Activated CD8-positive, alpha-beta memory T cell treated with anti-CD3 and anti-CD28 coated beads for 48 hours (primary cell): ENCODE data around the gene FAM153A.
"Not testable (repeated sequence)": the region's sequence is repeated elsewhere in the genome, so short reads cannot be mapped to it uniquely, and the experiment has no call there.

Experiments used
- DNase-seq, 3 experiments: peaks; one replicate each; pipeline ENCODE4 v3.0.0-alpha.2; 2020; ENCODE audit warnings: low read depth in 2 of 3, low spot score in 2 of 3

Gene FAM153A

GRCh38 chr5:177782792-177783633, at the start of gene FAM153A:
Gene FAM153A, minus strand, starts transcription at chr5:177782899.
- not testable (repeated sequence) for DNase-seq

DNA sequence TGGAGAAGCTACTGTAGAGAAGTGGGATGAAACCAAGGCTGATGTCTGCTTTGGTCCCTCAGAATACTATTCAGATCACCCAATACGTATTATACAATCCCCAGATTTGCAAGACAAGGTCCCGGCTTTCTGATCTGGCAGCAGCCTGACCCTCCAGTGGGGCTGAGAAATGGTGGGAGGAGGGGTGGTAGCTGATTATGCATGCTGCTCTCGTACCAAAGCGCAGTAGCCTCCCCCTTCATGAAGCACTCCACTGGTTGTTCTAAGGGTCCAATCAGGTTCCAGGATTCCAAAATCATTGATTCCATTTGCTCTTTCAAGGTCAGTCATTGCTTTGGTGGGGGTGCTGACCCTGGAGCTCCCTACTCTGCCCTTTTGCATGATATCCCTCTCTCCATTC, 49.6 kb upstream of the FAM153A start:
- not testable (repeated sequence) for DNase-seq

DNA sequence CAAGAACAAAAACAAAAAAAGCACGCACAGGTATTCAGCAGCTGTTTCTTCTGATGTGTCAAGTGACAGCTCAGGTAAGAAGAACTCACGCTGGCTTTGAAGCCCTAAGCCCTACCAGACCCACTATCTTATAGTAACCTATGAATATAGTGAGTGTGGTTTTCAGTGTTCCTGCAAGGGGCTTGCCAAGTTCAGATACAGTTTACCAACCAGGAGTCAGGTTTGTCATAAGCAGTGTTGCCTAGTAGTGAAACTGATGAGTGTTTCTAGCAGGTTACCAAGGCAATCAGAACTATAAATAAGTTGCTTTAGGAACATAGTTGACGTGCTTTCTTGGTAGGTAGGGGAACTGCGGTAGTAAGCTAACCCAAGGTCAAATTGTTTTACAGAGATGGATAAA, 43.4 kb upstream of the FAM153A start:
- DNase-seq = not testable (repeated sequence)

- not testable (repeated sequence) for DNase-seq
Observed at GRCh38 chr5:177824776-177825175, 42.1 kb upstream of the FAM153A start.

DNA sequence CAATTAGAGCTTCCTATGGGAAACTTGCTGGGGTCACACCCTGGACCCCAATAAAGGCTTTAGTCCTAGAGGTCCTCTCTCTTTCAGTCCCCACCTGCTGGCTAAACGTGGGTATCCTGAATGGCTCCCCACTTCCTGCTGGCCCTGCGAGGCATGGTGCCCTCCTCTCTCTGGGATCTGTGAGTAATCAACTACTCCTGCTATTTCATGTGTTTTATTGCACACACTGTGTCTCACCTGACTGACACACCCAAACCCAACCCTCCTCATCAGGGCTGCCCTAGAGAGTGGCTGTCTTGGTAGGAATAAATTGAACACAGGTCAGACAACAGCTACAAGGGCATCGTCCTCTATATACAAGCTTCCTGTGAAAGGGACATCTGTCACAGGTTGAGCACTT, 39.8 kb upstream of the FAM153A start:
- DNase-seq = not testable (repeated sequence)

GRCh38 chr5:177819664-177820063, 37.0 kb upstream of the FAM153A start:
- DNase-seq = not testable (repeated sequence)

DNA sequence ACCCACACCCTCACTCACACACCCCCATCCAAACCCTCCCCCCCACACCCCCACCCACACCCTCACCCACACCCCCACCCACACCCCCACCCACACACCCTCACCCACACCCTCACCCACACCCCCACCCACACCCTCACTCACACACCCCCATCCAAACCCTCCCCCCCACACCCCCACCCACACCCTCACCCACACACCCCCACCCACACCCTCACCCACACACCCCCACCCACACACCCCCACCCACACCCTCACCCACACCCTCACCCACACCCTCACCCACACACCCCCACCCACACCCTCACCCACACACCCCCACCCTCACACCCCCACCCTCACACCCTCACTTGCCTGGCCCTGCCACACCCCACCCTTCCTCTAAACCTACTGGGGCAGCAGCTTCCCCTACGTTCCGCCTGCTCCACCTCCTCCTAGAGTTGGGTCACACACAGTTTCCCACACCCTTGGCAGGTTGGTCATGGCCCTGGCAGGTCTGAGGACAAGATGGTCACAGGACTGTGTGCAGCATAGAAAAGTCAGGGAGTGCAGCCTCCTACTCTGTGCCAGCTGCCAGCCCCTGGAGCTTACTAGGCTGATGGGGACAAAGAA, 30.2 kb upstream of the FAM153A start:
- DNase-seq = not testable (repeated sequence)

DNA sequence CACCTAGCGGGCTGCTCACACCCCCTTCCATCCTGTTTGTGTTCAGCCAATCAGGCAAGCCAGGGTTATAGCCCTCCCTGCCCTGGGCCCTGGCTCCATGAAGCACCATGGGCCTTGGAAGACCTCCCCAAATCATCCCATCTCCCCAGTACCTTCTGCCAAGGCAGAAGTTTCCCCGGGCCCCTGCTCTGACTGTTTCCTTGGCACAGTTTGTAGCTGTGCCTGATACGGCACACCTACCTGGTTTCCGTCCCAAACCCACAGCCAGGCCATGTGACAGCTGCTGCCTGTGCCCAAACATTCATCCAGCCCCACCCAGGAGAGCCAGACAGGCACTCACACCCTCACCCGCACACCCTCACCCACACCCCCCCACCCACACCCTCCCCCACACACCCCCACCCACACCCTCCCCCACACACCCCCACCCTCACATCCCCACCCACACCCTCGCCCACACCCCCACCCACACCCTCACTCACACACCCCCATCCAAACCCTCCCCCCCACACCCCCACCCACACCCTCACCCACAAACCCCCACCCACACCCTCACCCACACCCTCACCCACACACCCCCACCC, 29.6 kb upstream of the FAM153A start:
- not testable (repeated sequence) for DNase-seq

DNA sequence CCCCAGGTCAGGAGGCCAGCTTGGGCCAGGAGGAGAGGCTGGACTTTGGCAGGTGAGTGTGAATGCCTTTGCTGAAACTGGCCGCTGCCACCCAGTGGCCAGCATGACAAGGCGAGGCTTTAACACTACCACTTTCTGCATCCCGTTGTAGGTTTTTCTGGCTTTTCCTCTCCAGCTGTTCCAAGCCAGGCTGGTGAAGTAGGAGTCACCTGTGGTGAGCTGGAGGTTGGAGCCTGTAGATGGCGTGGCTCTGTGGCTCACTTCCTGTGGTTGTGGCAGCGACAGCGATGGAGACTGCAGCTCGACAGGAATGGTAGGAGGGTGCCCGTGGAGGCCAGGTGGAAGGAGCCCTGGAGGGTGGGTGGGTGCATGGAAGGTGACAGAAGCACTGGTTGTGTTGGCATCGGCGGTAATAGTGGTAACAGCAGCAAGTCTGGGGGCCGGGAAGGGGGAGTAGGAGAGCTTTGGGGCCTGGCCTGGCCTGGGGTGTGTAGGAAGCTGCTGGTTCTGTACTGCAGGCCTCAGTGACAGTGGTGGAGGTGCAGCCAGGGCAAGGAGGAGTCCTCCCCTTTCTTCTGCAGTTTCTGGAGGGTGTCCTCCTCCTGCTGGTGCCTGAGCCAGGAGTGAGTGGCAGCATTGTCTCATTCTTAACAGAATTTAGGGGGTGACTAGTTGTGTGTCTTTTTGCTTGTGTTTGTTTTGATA, 26.7 kb upstream of the FAM153A start:
- DNase-seq = not testable (repeated sequence)

DNA sequence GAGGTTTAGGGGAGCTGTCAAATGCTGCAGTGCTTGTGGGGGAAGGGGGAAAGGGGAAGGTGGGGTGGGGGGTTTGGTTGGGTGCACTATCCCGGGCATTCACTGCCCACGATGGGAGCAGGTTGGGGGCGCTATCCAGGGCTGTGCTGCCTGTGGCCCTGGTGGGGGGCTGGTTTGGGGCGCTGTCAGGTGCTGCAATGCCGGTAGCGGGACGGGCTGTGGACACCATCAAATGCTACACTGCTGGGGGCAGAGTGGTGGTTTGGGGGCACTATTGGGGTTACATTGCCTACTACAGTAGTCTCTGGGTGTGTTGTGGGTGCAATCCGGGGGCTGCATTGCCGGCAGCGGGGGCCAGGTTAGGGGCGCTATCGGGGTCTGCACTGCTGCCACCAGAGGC, 25.7 kb upstream of the FAM153A start:
- not testable (repeated sequence) for DNase-seq

- not testable (repeated sequence) for DNase-seq
Observed at GRCh38 chr5:177807265-177807664, 24.6 kb upstream of the FAM153A start.

DNA sequence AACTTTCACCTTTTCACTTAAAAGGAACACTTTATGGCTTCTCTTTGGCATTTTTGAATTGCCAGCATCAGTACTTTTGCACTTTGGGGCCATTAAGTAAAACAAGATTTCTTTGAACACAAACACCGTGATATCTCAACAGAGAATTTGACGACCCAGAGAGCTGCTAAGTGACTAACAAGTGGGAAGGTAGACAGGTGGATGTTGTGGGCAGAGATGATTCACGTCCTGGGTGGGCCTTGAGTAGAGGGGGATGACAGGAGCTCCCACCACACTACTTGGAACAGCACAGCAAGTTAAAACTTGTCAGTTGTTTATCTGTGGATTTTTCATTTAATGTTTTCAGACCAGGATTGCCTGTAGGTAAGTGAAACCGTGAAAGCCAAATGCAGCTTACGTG, 18.7 kb upstream of the FAM153A start:
- DNase-seq = not testable (repeated sequence)

DNA sequence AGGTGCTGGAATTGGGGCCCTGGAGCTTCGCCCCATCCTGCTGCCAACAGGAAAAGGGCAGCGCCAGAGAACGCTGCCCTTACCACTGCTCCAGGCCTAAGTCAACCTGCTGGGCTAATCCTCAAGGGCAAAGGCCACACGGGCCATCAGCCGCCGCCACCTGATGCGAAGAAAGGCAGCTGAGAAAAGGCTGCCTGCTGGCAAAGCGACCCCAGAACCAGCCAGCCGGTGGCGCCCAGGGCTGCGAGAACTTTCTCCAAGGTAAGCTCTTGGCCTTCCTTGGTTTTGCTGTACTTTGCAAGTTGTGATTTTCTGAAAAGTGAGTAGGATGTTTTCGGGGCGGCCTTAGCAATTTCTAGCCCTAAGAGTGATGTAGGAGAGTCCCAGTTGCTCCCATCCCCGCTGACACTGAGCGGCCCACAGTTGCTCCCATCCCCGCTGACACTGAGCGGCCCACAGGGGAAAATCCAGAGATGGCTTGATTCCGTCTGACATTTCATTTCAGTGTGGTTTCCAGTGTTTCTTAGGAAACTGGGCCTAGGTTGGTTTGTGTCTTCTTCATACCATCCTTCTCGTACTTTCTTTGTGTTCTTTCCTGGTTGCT, 15.6 kb upstream of the FAM153A start:
- not testable (repeated sequence) for DNase-seq

DNA sequence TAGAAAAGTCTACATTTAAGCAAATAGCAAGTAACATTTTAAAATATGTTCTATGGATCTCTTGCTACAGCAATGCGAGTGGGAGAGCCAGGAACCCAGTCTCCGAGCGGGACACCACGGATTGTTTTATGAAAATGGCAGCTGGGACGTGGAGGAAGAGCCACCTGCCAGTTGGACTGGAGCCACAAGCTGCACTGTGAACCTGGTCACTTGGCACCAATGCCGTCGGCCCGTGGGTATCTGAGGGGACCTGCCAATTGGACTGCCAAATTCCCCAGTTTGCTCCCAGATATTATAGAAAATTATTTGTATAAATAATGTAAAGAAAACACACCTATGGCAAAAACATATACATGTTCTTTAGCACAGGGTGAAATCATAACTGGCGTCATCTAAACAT, 10.6 kb upstream of the FAM153A start:
- not testable (repeated sequence) for DNase-seq

GRCh38 chr5:177791649-177792048, 8.9 kb upstream of the FAM153A start:
- DNase-seq = not testable (repeated sequence)

GRCh38 chr5:177782169-177782568, 530 bp downstream of the FAM153A start:
- not testable (repeated sequence) for DNase-seq

- DNase-seq = not testable (repeated sequence)
Observed at GRCh38 chr5:177771206-177771605, 11.5 kb downstream of the FAM153A start.

DNA sequence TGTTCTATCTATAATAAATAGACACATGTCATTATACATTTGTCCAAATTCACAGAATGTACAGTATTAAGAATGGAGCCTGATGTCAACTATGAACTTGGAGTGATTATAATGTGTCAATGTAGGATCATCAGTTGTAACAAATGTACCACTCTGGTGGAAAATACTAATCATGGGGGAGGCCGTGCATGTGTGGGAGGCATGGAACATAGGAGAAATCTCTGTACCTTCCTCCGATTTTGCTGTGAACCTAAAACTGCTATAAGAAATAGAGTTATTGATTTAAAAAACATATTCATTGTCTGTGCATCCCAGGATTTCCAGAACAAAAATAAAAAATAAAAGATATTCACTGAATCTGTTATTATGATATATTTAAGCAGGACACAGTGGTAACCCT, 12.1 kb downstream of the FAM153A start:
- DNase-seq = not testable (repeated sequence)

DNA sequence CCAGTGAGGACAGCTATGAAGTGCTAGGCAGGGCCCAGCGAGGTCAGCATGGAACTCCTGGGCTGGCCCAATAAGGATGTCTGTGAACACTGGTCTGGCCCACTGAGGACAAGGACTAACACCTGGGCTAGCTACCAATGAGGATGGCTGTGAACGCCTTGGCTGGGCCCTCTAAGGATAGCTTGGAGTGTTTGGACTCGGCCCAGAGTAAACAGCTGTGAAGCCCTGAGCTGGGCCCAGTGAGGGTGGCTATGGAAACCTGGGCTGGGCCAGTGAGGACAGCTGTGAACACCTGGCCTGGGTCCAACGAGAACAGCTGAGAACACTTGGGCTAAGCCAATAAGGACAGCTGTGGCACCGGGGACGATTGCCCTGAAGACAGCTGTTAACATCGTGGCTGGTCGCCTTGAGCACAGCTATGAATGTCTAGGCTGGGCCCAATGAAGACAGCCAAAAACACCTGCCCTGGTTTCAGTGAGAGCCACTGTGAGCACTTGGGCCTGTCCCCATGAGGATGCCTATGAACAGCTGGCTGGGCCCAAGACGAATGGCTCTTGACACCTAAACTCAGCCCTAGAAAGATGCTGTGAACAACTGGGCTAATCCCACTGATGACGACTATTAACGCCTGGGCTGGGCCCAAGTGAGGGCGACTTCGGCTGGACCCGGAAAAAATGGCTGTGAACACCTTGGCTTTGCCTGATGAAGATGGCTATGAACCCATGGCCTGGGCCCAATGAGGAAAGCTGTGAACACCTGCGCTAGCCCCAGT, 18.8 kb downstream of the FAM153A start:
- not testable (repeated sequence) for DNase-seq

DNA sequence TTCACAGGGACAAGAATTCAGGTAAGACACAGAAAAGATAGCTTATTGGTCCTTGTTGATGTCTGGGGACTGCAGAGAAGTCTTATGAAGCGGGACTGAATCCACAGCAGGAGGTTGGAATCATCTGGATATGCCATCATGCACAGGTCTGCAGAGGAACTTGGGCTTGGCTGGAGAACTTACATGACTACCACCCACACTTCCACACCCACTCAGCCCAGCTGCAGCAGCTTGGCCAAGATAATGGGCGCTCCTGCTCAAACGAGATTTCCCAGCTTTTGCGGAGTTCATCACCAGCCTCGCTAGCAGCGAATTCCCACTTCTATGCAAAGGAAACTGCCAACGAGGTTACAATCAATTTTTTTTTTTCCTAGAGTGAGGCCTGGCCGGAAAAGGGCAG, 21.7 kb downstream of the FAM153A start:
- DNase-seq = not testable (repeated sequence)
